ENCODE results near the gene PODNL1.
"Not testable (repeated sequence)": the region's sequence is repeated elsewhere in the genome, so short reads cannot be mapped to it uniquely, and the experiment has no call there.

The PODNL1 gene

DNA sequence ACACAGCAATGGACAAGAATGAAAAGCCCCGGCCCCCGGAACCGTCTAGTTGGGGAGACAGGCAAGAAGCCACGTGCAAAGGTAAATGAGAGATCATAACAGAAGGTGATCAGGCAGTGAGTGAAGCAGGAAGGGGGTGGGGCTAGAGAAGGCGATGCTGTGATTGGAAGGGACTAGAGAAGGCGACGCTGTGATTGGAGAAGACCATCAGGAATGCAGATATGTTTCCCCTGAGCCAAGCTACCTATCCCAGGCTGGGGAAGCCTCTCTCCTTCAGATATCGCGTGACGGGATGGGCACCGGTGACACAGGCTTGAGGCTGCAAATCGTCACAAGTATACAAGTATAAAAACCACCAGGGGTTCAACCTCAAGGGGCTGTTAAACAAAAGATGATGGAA lies 35.9 kb upstream of the PODNL1 start:
- DNase-seq = no peak
- intact Hi-C loops (cut with DNase I) = no loop called here

DNA sequence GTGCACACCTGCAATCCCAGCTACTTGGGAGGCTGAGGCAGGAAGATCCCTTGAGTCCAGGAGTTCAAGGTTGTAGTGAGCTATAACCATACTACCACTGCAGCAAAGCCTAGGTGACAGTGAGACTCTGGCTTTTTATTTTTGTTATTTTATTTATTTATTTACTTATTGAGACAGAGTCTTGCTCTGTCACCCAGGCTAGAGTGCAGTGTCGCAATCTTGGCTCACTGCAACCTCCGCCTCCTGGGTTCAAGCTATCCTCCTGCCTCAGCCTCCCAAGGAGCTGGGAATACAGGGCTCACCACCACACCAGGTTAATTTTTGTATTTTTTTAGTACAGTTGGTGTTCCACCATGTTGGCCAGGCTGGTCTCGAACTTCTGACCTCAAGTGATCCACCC lies 35.3 kb upstream of the PODNL1 start:
- intact Hi-C loops (cut with DNase I); DNase-seq: not testable (repeated sequence)

DNA sequence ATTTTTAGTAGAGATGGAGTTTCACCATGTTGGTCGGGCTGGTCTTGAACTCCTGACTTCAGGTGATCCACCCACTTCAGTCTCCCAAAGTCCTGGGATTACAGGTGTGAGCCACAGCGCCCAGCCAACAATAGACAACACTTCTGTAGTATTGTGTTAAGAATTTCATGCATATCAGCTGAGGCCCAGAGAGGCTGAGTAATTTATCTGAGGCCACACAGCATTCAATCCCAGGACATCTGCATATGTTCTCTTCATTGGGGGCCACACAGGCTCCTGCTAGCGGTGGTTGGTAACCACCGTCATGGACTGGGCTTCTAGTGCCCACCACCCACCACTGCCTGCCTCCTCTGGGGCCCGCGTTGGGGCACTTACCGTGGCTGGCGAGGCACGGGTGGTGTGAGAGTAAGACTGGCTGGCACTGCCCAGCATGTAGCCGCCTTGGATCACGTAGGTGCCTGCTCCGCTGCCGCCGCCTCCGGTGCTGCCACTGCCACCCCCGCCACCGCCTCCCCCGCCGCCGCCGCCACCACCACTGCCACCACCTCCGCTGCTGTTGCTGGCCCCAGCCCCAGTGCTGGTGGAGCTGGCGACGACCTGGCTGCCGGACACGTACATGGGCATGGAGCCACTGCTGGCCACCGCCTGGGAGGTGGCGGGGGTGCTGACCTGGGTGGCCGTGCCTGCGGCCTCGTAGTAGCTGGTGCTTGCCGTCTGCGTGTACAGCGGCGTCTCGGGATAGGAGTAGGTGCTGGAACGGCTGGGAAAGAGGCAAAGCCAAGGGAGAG lies 34.3 kb upstream of the PODNL1 start:
- intact Hi-C loops (cut with DNase I) = no loop called here
- peak in 1 of 10 donors; percentile 61 for DNase-seq

DNA sequence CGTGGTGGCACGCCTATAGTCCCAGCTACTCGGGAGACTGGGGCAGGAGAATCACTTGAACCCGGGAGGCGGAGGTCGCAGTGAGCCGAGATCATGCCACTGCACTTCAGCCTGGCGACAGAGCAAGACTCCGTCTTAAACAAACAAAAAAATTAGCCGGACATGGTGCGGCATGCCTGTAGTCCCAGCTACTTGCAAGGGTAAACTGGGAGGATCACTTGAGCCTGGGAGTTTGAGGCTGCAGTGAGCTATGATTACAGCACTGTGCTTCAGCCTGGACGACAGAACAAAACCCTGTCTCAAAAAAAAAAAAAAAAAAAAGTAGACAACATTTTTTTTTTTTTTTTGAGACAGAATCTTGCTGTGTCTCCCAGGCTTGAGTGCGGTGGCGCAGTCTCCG lies 33.7 kb upstream of the PODNL1 start:
- DNase-seq; intact Hi-C loops (cut with DNase I): not testable (repeated sequence)

DNA sequence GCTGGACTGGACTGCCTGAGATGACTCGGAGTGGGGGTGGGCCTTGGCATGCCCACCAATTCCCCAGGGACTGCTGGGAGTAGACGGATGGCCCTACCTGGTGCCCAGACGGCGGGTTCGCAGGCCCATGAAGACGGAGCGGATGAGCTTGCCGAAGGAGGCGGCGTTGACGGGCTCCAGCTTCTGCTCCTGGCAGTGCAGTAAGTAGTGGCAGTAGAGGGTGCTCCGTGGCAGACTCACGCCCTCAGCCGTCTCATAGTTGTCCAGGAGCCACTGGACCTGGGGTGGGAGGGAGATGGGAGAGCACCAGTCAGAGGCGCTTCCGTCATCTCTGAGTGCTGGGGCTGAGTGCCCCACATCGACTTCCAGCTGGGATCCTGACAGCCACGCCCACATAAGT lies 31.7 kb upstream of the PODNL1 start:
- DNase-seq = peak in 4 of 10 donors; percentile 14 to 89 (median 68)
- intact Hi-C loops (cut with DNase I) = no loop called here

DNA sequence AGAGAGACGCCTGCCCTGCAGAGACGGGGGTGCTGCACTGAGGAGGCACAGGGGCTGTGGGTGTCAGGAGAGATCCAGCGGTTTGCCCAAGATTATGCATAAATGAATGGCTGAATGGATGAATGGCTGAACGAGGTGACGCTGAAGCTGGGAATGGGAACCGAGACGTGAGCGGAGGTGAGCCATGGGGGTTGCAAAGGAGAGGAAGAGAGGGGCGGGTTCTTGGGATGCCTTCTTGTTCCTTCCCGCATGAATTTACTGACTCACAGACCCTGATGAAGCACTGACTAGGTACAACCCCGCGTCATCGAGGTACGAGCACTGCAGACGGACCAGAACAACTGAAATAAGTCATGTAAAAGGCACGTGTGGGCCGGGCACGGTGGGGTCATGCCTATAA lies 30.8 kb upstream of the PODNL1 start:
- intact Hi-C loops (cut with DNase I) = no loop called here
- no peak for DNase-seq

DNA sequence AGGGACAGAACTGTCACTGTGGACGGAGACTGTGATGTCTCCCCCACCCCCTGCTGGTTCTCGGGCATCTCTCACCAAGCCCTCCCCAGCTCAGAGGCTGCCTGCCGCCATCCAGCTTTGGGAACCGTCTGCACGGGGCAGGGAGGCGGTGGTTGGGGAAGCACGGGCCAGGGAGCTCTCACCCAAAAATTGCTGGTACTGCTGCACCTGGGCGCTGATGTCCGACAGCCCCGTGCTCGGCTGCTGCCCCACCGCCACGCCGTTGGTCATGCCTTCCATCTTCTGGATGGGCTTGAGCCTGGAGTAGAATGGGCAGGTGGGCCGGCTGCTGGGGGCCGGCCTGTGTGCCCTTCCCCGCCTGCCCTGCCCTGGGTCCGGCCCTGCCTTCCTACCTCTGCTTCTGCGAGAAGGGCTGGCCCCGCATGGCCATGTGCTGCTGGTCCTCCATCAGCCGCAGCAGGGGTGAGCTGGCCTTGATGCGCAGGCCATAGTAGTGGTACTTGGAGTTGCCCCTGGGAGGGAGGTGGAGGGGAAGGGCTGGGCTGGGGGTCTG lies 30.2 kb upstream of the PODNL1 start:
- intact Hi-C loops (cut with DNase I) = no loop called here
- DNase-seq = no peak

DNA sequence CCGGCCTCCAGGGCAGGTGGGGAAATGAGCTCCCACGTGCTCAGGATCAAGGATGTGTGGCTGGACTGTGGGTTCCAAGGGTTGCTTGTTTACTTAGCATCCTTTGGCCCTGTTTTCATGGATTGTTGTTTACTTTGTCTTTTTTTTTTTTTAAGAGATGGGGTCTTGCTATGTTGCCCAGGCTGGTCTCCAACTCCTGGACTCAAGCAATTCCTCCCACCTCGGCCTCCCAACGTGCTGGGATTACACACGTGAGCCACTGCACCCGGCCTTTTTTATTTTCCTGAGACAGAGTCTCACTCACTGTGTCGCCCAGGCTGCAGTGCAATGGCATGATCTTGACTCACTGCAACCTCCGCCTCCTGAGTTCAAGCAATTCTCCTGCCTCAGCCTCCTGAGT lies 29.0 kb upstream of the PODNL1 start:
- DNase-seq; intact Hi-C loops (cut with DNase I): not testable (repeated sequence)

DNA sequence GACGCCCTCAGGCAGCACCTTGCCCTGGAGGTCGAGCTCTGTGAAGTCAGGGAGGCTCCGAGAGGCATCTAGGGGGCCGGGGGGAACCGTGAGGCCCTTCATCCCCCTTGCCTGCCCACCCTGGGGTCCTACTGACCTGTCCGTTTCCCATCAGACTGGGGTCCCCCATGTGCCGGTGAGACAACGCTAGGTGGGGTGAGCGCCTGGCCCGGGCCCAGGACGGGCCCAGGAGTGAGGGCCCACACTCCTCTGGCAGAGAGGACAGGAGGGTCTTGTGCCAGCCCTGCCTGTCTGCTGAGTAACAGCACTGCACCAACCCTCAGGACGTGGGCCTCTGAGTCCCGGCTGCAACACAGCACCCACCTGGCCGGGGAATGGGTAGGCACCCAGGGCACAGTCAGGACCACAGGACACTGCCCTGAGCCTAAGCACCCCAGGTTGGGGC lies 28.5 kb upstream of the PODNL1 start:
- DNase-seq = no peak
- intact Hi-C loops (cut with DNase I) = no loop called here

DNA sequence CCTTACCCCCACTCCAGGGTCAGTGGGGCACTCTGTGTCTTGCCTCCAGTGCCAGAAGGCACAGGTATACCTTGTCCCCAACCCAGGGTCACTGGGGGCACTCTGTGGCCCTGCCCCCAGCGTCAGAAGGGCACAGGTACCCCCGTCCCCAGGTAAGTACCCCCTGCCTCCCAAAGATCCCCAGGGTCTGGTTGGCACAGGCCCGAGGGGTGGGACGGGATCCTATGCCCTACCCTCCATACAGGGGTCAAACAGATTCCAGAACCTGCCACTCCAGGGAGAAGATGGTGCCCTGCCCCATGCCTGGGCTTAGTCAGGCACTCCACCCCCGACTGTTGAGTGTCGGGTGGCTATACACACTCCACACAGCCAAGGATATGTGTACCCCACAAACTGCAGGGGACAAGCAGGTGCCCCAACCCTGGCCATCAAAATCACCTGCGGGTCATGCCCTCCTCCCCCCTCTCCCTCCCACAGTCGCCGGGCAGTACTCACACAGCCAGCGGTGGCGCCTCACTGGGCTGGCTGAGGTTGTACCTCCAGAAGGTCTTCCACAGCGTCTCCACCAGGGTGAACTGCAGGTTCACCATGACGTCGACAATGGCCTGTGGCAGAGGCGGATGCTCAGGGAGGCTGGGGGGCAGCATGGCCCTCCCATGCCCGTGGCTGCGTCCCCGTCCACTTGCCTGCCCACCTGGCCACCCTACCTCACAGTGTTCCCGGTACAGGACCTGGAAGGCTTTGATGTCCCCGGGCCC lies 27.9 kb upstream of the PODNL1 start:
- no peak for DNase-seq
- intact Hi-C loops (cut with DNase I) = no loop called here

DNA sequence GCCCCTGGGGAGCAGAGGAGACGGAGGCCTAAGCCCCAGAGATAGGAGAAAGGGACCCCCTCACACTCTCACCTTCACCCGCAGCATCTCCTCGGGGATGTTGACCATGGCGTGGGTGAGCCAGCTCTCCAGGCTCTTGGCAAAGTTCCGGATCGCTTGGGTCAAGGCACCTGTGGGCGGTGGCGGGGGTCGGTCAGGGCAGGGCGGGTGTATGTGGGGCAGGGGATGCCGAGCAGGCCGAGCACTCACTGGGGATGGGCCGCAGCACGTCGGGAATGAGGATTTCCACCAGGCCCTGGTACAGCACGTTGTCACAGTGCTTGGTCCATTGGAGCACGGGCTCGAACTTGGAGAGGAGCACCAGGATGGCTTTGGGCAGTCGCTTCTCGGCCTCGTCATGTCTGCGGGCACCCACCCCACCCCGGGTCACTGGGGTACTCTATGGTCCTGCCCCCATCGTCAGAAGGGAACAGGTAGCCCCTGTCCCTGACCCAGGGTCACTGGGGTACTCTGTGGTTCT lies 27.2 kb upstream of the PODNL1 start:
- intact Hi-C loops (cut with DNase I) = no loop called here
- no peak for DNase-seq

DNA sequence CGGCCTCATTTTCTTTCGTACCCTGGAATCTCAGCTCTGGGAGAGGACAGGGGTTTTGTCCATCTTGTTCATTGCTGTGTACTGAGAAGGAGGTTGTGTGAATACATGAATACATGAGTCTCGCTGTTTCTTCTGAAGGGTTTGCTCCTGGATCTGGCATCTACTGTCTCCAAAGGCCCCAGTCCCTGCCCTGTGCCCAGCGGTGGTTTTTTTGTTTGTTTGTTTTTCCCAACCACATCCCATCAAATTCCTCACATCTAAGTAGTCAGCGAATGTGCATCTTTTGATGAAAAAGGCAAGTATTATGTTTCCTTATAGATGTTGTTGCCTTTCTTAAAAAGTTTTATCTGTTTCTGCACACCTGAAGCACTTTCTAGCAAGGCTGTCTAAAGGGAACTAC lies 26.6 kb upstream of the PODNL1 start:
- intact Hi-C loops (cut with DNase I) = no loop called here
- no peak for DNase-seq

DNA sequence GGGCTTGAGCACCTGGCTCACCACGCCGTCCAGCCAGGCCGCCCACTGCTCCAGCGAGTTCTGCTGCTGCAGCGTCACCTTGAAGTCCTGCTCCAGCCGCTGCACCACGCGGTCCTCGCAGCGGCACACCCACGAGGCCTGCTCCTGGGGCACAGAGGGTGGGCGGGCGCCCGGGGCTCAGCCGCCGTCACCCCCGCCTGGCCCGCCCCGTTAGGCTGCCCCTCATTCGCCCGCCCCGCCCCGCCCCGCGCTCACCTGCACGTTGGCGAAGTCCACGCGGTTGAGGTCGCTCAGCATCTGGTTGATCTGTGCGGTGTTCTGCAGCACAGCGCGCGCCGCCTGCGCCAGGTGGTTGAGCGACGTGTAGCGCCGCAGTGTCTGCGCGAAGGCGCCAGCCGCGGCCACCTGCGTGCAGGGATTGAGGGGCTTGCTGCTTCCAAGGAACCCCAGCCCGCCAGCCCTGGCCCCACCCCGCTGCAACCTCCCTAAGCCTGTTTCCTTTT lies 25.4 kb upstream of the PODNL1 start:
- DNase-seq = no peak

DNA sequence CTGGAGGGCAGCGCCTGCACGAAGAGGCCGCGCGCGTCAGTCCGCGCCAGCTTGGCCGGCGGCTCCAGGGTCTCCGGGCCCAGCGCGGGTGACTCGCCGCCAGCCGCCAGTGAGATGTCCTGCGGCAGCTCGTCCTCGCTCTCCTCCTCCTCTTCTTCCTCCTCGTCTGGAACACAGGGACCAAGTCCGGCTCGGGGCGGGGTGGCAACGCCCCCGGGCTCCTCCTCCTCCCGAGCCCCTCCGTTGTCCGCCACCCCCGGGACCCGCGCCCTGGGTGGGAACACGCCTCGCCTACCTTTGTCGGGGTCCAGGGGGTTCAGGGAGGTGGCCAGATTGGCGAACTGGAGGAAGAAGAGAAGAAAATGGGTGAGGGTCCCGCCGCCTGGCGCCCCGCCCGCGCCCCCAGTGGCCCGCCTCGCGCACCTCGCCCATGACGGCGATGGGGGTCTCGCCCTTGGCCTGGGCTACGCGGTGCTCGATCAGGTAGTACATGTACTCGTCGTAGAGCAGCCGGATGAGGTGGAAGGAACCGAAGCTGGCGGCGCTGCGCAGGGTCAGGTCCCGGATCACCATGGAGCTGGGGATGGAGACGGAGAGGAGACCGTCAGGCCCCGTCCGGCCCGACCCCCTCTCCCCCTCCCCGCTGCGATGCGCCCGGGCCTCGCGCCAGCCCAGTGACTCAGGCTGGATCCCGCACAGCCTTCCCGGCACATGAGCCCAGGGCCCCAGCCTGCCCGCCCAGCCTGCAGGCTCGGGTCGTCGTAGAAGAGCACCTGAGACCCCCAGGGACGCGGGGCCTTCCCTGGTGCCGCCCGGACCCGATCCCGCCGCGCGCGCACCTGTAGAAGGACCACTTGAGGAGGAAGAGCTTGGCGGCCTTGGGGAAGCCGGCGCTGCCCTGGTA lies 24.7 kb upstream of the PODNL1 start:
- DNase-seq = no peak

More for the DNA sequence above, 25.4 kb upstream of the PODNL1 start:
- intact Hi-C loops (cut with DNase I) = no loop called here

DNA sequence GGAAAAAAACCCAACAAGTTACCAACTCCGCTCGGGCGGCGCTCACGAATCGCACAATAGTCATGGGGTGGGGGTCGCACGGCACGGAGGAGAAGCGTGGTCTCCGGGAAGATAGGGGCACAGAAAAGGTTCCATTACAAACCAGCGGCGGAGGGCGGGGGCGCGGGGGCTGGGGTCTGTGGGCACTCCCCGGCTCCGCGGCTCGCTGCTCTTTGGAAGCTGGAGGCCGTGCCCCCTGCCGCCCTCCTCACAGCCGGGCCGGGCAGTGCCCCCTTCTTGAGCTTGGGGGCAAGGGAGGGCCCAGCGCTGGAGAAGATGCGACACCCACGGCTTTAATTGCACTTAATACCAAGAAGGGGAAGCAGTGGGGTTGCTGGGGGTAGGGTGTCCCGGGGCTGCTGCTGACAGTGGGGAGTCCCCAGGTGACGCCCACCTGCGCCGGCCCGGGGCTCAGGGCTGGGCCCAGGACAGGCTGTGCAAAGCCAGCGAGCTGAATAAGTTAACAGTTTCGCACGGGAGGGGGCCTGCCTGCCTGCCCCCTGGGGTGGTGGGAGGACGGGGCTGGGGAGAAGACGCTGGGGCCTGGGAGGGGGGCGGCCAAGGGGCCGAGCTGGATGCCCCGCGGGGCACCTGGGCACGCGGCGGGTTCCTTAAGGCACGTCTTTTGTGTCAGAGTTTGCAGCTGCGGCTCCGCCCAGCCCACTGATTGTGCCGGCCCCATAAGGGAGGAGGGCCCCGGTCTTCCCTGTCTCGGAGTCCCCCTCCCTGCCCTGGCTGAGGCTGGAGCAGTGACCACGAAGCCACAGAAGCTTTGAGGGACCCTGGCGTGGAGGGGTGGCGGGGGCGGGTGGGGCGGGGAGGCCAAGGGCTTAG lies 23.8 kb upstream of the PODNL1 start:
- intact Hi-C loops (cut with DNase I) = no loop called here
- no peak for DNase-seq

More for the DNA sequence above, 24.7 kb upstream of the PODNL1 start:
- intact Hi-C loops (cut with DNase I) = no loop called here

DNA sequence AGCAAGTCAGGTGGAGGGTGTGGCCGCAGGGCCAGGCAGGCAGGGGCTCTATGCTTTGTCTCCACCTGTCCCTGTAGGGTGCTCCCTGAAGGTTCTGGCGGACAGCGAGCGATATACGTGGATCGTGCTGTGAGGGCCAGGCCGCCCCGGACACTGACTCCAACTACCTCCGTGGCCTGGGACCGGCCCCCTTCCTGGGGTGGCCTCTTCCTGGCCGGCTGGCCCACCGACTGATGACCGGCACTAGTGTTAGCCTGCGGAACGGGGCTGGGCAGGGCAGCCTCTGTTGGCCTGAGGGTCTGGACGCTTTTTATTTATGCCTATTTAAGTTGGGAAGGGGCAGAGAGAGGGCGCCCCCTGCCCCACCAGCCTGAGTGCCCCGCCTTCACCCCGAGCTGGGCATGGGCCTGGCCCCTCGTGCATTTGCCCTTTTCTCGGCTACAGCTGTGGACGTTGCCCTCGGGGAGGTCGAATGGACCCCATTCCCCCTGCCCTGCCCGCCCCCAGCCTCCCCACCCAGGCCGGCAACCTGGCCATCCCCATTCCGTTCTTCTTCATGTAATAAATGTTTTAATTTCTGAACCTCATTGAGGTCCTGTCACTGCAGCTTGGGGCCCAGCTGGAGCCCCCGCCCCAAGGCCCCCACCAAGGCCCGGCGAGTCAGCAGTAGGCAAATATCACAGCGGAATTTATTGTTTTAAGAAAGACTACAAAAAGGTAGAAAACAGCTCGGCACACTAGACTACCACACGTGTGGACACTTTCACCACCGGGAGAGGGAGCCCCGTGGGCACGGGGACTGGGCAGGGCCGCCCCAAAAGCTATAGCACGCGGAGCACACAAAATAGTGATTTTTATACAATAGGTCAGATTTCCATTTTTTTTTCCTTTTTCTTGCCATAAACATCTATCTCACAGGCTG lies 22.9 kb upstream of the PODNL1 start:
- no peak for DNase-seq
- intact Hi-C loops (cut with DNase I) = no loop called here

DNA sequence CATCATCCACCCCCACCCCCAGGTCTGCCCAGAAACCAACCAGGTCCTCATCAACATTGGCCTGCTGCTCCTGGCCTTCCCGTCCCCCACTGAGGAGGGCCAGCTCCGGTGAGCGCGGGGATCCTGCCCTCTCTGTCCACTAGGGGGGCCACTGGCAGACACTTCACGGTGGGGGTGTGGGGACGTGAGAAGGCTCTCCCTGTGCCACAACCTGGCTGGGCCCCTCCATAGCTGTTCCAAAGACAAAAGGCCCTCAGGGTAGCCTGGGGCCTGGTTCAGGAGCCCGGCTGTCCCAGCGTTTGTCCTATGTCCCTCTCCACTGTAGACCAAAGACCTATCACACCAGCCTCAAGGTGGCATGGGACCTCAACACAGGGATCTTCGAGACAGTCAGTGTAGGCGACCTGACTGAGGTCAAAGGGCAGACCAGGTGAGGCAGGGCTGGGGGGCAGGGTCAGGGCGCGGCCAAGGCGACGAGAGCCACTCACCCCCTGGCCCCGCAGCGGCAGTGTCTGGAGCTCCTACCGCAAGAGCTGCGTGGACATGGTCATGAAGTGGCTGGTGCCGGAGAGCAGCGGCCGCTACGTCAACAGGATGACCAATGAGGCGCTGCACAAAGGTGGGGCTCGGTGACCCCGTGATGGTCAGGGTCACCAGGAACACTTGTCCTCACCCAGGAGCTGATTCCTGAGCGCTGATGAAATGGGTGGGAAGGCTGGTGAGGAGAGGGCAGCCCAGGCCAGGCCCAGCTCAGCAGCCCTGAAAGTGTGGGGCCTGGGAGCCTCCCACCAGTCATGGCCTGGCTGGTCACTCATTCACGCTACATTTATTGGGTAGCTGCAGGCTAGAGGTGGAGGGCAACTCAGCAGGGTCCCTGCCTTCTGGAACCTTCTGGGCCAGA lies 22.0 kb upstream of the PODNL1 start:
- intact Hi-C loops (cut with DNase I) = loop anchor here (10.0 kb wide), 1 partner anchor 55 kb away; the partner anchor contains the start of genes BRME1 and CC2D1A
- DNase-seq = no peak

Measured in posterior cingulate gyrus (tissue), 11 donors.